ENCODE results near the gene TUBB2B.
"Not testable (repeated sequence)": the region's sequence is repeated elsewhere in the genome, so short reads cannot be mapped to it uniquely, and the experiment has no call there.

The TUBB2B gene

DNA sequence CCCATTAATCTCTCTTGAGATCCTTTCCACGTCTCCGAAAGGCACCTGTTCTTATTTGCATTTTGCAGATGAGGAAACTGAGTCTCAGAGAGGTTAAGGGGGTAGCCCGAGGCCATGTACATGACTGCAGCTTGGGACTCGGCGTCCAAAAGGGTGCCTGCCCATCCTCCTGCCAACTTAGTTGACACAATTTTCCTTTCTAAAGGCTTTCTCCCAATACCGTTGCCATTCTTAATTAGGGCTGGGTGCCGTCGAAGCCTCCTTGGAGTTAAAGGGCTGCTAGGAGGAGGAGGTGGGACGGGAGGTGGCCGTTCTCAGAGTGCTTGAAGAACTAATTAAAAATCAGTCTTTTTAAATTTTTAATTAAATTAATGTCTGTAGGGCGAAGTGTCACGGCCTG is 30.7 kb upstream of the TUBB2B start:
- DNase-seq (ENCODE audit: low read depth), result no peak

DNA sequence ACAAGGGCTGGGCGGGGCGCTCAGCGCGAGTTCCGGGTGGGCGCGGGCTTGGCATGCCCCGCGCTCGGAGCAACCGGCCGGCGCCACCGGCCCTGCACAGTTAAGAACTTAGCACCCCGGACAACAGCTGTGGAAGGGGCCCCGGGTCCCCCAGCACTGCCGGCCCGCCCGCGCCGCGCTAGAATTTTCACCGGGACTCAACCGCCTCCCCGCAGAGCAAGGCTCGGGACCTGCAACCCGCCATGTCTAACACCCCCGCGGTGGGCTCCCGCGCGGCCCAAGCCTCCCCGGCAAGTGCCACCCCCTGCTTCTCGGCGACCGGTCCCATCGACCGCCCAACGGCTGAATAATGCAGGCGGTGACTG is 26.1 kb upstream of the TUBB2B start:
- DNase-seq (ENCODE audit: low read depth), result no peak

DNA sequence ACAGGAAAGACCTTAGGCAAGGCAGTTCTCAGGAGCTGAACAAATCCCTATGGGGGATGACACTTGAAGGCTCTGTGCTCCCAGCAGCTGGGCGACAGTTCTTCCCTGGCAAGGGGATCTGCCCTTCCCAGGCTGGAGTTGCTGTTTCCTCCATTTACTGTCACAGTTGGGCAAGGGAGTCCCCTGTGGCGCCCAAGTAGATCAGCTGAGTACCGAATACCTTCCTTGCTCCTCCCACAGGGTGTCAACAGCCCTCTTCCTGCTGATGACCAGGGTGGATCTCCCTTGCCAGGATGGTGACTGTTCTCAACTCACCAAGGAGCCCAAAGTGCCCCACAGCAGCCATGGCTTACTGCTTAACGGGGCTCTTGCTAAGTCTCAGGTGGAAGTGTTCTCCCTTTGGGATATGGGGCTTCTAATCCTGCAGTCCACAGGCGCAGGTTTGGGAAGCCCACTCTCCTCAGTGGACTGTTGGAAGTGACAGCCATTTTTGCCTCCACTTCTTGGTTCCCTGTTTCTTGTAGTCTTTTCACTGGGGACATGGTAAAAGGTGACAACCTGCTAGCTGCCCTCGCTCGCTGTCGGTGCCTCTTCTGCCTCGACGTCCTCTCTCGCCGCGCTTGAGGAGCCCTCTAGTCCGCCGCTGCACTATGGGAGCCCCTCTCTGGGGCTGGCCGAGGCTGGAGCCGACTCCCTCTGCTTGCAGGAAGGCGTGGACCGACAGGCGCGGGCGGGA is 25.6 kb upstream of the TUBB2B start:
- no peak for DNase-seq (ENCODE audit: low read depth)

DNA sequence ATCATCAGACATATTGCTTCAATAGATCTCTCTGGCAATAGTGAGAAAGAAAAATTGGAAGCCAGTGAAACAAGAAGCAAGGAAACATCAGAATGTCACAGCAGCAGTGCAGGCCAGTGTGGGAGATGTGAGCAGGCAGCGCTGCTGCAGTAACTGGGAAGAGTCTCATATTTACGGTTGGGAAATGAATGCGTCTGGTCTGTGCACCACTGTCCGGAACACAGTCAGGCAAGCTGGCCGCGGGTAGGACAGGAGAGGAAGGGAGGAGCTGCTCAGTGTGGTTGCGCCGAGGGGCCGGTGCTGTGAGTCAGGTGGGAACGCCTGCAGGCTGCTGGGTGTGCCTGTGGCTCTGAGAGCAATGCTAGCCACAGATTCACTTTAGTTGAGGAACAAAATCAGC is 24.9 kb upstream of the TUBB2B start:
- no peak for DNase-seq (ENCODE audit: low read depth)

DNA sequence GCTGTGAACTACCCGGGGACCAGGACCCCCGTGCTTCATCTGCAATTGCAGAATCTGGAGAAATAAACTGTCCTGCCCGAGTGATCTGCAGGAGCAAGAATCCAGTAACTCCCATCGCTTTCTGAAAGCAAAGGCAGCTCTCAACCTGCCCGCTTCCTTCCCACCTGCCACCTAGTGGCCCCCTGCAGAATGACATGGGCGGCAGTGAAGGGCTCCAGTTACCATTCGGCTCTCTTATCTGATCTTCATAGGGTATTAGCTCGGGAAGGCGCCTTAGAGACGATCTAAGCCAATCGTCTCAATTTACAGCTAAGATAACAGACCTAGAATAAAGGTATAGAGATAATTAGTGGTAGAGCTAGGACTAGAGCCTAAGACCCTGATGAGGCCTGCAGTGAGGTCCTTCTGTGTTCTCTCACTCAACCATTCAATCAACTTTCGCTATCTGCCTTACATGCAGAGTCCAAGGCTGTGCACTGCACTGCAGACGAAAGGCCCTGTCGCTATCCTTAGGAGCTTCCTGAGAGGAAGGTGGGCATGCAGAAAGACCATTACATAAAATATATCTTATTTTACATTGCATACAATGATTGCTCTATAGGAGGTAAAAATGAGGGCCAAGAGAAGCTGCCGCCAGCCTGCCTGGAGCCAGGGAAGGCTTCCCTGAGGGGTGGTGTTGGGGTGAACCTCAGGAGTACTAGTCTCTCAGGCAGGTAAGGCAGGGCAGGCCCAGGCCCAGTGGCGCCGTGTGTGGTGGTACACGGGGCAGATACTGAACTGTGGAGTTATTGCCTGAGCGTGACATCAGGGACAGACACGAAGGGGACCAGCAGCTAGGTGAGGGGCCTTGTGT is 24.2 kb upstream of the TUBB2B start:
- DNase-seq (ENCODE audit: low read depth), result peak; percentile 73

DNA sequence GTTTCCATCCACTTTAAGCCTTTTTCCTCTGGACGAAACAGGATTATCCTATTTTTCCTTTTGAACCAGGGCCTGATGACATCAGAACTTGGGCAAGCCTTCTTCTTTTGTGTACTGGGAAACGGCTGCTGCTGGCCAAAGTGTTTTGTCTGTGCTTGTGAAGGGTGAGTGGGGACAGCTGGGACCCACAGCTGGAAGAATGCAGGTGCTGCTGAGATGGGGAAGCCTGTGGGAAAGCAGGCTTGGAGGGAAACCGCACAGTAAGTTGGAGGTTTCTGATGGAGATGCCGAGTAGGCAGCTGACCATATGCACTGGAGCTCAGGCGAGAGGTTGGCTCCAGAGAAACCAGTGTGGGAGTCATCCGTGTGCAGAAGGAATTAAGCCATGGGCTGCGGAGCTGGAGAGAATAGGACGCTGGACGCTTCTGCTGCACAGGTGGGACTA is 22.8 kb upstream of the TUBB2B start:
- no peak for DNase-seq (ENCODE audit: low read depth)

DNA sequence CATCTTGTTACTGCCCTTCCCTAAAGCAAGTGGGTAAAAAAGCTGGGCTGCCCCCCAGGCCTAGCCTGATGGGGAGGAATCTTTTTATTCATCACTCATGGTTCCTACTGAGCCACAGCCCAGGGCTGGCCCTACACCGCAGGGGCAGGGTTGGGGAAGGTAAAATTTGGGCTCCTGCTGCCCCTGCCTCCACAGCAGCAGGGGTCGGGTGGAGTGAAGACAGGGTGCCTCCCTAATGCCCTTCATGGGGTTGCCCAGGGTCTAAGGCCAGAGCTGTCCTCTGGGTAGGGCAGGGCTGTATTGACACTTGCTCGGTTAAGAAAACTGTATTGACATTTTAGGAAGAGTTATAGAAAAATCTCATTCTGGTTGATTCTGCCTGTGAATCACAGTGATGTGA is 22.4 kb upstream of the TUBB2B start:
- no peak for DNase-seq (ENCODE audit: low read depth)

DNA sequence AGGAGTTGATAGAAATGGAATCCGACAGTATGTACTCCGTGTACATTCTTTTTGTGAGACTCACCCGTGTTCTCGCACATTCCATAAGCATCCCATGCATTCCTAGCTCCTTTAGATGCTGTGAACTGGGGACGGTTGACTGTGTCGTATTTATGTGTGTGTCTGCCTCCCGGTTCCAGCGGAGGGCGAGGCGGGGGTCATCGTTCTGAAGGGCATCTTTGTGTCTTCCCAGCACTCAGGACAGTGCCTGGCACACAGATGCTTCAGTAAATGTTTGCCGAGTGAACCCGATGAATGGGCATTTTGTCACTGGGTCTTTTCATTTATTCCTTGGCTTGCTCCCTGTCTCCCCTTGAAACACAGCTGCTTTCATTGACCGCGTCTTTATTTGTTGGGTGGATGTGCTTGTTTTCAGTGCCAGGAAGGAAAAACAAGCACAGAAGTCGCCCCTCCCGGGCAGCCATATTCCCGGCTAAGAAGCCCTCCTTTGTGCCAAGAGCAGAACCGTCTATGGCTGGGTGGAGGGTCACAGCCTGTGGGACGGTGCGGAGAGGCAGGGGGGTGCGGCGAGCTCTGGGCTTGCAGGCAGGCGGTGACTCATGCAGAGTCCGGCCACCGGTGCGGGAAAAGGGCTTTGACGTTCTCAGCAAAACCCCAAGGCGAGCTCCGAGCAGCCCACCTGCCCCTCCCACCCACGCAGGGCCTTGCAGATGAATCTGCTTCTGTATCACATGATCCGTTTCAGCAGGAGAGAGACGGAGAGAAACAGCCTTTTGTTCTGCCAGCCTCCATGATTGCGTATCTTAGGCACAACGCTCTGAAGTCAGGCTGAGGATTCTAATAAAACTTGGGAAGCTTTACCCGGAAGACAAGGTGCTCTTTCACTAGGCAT is 20.0 kb upstream of the TUBB2B start:
- DNase-seq (ENCODE audit: low read depth), result no peak

DNA sequence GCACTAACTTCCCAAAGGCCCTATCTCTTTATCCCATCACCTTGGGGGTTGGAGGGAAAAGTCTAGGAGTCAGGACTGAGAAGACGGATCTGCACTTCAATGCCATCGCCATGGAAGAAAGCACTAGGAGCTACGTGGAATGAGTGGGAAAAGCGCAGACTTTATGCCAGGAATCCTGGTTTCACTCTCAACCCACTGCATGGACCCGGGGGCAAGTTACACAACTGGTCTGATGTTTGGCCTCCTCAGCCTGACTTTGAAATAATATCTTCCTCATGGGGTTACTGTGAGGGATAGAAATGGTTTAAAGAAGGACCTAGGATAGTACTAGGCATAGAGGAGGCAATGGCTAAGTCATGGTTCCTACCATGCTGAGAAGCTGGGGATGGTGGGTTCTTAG is 17.8 kb upstream of the TUBB2B start:
- no peak for DNase-seq (ENCODE audit: low read depth)

DNA sequence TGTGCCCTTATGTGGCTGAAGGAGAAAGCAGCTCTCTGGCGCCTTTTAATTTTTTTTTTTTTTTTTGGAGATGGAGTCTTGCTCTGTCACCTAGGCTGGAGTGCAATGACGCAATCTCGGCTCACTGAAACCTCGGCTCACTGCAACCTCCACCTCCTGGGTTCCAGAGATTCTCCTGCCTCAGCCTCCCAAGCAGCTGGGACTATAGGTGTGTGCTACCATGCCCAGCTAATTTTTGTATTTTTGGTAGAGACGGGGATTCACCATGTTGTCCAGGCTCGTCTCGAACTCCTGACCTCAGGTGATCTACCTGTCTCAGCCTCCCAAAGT is 17.3 kb upstream of the TUBB2B start:
- not testable (repeated sequence) for DNase-seq (ENCODE audit: low read depth)

DNA sequence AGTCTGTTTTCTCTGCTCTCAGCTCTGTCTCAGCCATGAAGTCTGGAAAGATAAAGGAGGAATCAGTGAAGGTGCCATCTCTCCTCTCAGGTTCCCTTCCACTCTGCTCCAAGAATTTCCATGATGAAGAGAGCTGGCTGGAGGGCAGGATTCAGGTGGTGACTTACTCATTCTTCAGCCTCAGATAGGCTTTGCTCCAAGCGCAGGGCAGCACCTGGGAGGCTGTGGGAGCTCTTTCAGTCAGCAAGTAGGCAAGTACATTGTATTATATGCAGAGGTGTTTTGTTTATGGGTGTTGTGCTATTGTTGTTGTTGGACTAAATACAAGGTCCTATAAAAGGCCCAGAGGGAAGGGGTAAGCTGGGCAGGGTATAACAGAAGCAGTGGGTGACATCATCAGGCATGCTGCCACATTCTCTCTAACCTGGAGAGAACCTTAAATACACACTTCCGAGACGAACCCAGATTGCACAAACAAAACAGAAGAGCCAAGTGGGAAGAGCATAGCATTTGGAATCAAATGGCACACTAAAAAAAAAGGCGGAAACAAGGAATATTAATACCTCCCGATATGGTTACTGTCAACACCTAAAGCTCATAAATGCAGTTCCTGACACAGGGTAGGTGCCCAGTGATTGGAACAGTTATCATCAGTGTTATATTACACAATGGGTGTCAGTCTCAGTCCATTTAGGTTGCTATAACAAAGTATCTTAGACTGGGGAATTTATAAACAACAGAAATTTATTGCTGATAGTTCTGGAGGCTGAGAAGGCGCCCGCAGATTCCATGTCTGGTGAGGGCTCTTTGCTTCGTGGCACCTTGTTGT is 16.8 kb upstream of the TUBB2B start:
- DNase-seq (ENCODE audit: low read depth), result no peak

DNA sequence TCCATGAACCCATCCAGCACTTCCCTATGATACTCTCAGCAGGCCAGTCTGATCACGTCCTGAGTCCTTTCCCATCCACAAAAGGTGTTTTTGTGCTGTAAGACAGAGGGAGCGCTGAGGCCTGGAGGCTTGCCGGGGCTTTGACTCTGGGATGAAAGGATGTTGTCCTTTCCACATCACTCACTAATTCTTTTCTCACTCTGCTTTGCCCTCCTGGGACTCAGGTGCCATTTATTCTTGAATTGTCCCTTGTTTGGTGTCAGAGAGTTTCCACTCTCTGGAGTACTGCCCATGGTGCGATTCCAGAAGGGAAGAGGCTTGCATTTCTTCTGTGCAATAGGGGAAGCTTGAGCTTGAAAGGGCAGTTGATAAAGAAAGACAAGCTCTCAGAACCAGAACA is 15.3 kb upstream of the TUBB2B start:
- no peak for DNase-seq (ENCODE audit: low read depth)

DNA sequence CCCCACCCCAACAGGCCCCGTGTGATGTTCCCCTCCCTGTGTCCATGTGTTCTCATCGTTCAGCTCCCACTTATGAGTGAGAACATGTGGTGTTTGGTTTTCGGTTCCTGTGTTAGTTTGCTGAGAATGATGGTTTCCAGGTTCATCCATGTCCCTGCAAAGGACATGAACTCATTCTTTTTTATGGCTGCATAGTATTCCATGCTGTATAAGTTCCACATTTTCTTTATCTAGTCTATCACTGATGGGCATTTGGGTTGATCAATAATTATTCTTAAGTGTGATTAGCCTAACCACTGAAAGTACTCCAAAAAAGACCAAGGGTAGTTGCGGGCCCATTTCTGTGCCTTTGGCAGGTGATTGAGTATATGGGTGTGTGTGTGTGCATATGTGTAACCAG is 14.3 kb upstream of the TUBB2B start:
- DNase-seq (ENCODE audit: low read depth), result not testable (repeated sequence)

DNA sequence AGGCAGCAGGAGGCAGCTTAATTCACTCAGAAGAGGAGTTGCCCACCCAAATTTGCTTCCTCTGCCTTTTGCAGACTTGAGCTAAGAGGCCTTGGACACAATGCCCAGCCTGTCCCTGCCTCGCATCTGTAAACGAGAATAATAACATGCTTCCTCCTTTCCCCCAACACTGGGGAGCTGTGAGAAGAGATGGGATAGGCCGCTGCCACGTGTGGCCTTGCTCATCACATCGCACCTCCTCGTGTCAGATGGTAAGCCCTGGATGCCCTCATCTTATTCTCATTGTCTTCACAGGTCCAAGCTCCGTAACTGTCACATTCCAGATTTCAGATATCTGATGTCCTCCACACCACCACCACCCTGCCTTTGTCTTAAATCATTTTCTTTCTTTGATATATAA is 13.1 kb upstream of the TUBB2B start:
- no peak for DNase-seq (ENCODE audit: low read depth)

DNA sequence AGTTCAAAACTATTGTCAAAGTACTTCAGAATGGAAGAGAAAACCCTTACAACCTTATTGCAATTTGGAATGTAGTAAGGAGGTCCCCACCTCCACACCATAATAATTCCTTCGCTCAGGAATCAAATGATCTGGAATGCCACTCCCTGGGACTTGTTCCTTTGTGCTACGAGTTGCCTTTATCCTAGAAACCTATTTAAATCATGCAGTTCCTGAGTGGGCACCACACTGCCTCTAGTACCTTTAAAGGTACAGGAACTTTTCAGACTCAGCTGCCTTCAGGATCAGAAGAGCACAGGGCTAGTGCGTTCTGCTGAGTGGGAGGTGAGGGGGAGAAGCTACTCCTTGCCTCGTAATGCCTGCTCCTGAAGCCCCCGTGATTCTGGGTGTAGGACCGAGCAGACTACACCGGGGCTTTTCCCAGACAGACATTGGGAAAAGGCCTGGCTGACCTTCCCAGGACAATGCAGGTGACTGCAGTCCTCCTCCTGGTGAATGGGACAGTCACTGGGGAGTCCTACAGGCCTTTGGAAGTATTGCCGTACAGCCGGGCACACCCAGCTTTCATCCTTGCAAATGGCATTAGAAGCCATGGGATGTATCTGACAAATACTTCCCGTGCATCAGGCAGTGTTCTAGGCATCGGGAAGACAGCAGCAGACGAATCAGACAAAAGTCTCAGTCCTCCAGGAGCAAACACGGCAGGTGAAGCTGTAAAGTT is 11.8 kb upstream of the TUBB2B start:
- DNase-seq (ENCODE audit: low read depth), result no peak

DNA sequence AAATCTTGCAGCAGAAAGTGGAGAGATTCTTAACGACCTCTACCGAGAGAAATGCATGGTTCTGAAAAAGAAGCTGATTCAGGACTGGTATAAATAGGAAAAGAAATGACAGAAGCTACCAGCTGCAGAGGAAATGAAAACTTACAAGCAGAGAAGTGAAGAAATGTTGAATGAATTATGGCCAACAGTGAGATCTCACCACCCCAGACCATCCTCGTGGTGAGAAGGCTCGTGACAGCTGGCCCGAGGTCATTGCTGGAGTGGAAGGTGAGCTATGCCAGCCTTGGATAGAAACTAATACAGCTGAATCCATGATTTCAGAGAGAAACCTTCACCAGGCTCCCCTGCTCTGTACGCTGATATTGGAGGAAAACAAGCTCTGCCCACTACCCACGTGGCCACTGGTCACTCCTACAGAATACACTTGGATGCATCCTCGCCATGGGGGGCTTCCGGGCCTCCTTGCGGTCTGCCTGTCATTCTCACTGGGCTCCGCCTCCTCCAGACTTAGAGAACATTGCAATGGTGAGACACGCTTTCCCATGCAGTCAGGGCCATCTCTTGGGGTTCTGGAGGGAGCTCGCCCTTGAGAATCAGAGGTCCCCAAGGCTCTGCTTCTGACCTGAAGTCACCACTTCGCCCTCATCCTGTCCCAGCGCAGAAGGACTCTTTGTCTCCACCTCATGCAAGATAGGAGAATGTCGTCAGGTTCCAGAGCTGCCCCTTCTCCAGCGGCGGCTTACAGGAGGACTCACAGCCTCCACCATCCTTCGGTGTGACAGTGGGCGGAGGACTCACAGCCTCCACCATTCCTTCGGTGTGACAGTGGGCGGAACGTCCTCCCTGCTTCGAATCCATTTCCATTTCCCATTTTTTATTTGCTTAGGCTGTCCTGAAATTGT is 10.6 kb upstream of the TUBB2B start:
- DNase-seq (ENCODE audit: low read depth), result no peak

DNA sequence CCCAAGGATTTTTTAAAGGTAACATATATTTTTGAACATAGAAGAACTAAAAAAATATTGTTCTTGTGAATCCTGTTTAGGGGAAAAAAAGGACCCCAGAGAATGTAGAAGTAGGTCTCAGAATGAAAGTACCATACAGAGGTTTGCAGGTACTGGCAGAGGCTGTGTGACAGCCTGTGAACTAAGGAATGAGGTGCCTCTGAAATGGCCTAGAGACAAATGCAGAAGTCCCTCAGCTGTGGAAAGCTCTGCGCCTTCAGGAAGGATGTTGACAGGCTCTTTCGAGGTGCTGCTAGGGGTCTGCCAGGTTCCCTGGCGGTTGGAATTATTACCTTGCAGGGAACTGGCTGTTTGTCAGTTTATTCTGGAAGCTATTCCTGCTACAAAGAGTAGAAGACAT is 8.6 kb upstream of the TUBB2B start:
- DNase-seq (ENCODE audit: low read depth), result no peak

DNA sequence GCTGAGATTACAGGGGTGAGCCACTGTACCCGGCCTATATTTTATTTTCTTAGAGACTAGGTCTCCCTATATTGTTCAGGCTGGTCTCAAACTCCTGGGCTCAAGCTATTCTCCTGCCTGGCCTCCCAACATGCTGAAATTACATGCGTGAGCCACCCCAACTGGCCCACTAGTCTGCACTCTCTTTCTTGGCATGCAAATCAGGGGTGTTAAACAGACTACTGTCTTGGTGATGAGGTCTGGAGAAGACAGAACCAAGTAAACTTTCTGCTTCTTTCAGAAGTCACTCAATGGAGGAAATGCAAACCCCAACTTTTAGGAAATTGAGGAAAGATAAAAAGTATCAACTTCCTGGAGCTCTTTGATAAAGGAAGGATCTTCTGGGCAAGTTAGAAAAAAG is 8.0 kb upstream of the TUBB2B start:
- DNase-seq (ENCODE audit: low read depth), result no peak

DNA sequence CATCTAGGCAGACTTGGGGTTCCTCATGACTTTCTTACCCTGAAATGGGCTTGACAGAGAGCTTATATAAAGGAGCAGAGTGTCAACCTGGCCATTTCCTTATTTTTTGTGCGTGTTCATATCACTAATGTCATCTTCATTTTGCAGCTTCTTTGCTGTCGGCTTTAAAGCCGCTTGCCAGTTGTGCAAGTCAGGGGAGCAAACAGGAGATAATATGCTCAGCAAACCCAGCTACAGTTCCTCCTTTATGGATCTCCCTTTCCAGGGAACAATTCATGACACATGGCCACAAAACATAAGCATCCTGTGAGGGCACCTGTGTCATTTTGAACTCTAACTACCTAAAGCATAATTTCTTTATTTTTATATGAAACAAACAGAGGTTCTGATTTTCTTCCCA is 6.5 kb upstream of the TUBB2B start:
- DNase-seq (ENCODE audit: low read depth), result no peak

DNA sequence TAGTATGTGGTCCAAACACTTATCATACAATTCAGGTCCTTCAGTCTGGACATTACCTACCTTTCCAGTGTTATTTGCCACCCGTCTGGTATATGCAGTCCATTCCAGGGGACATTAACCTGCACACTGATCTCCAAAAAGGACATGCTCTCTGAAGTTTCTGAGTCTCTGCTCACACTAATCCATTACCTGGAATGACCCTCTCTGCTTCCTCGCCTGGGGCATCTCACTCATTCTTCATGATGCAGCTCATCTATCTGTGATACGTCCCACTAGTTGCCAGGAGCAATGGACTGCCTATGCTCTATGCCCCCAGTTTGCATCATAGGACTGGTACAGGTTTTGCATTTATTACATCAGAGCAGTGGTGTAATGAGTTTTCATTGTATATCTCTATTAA is 5.9 kb upstream of the TUBB2B start:
- no peak for DNase-seq (ENCODE audit: low read depth)

Measured in activated T-cell treated with anti-CD3 and anti-CD28 coated beads for 24 hours (primary cell).